ENCODE measurements around the gene RNF157. TPM values are rescaled to one million over a fixed set of nuclear protein-coding genes. Genes with fewer than 3 reads are reported as not detected.

Gene RNF157
- total and polyA plus RNA-seq, 2 of the 13 experiments (the other 11 are each of a cell fraction or from before 2014, with no cell fraction given): 0.44 to 1.5 TPM

- TF ChIP-seq ARID3A (IDR thresholded peaks at IDR 0.05; ENCODE audit: low read depth, low read length) (peak; percentile 92), TP53 (CRISPR knock-in tag; conservative IDR thresholded peaks at IDR 0.05) (no peak), FOXP1 (IDR thresholded peaks at IDR 0.05) (peak; percentile 34; the same call in 1 of the 2 replicates), FOXP1 (CRISPR knock-in tag; IDR thresholded peaks at IDR 0.05) (peak; percentile 52), MXD4 (CRISPR knock-in tag; IDR thresholded peaks at IDR 0.05) (peak; percentile 56; the same call in 1 of the 2 replicates), MLX (CRISPR knock-in tag; IDR thresholded peaks at IDR 0.05) (peak; percentile 57), NR0B2 (CRISPR knock-in tag; IDR thresholded peaks at IDR 0.05) (no peak), PAF1 (CRISPR knock-in tag; IDR thresholded peaks at IDR 0.05) (no peak), SIX1 (CRISPR knock-in tag; IDR thresholded peaks at IDR 0.05; ENCODE audit: borderline replicate concordance) (peak; percentile 45; the same call in 1 of the 2 replicates), BORCS8-MEF2B (CRISPR knock-in tag; IDR thresholded peaks at IDR 0.05) (0 out of 2 replicates have a peak, but pooled peaks have one; percentile 33), MAX (IDR thresholded peaks at IDR 0.05) (peak; percentile 42; the same call in 1 of the 2 replicates), THYN1 (CRISPR knock-in tag; IDR thresholded peaks at IDR 0.05; ENCODE audit: borderline replicate concordance, low read depth) (peak; percentile 93), GABPB1 (CRISPR knock-in tag; IDR thresholded peaks at IDR 0.05) (peak; percentile 33), ATF7 (IDR thresholded peaks at IDR 0.05) (peak; percentile 16; the same call in 1 of the 2 replicates), ATF7 (CRISPR knock-in tag; IDR thresholded peaks at IDR 0.05) (no peak), HMG20A (CRISPR knock-in tag; IDR thresholded peaks at IDR 0.05; ENCODE audit: borderline replicate concordance) (peak; percentile 84), ZNF800 (CRISPR knock-in tag; IDR thresholded peaks at IDR 0.05) (peak; percentile 61; the same call in 1 of the 2 replicates), NFIC (IDR thresholded peaks at IDR 0.05; ENCODE audit: low read length) (peak; percentile 63; the same call in 1 of the 2 replicates), IKZF5 (CRISPR knock-in tag; IDR thresholded peaks at IDR 0.05) (peak; percentile 61; the same call in 1 of the 2 replicates), MBD4 (IDR thresholded peaks at IDR 0.05; ENCODE audit: borderline replicate concordance, low read length) (0 out of 2 replicates have a peak, but pooled peaks have one; percentile 74), KLF9 (CRISPR knock-in tag; IDR thresholded peaks at IDR 0.05; ENCODE audit: low read depth) (peak; percentile 58; the same call in 1 of the 2 replicates), TARDBP (CRISPR knock-in tag; IDR thresholded peaks at IDR 0.05) (peak; percentile 79), HOXA5 (CRISPR knock-in tag; IDR thresholded peaks at IDR 0.05) (0 out of 2 replicates have a peak, but pooled peaks have one; percentile 45), NCOA1 (CRISPR knock-in tag; IDR thresholded peaks at IDR 0.05) (no peak), ZNF792 (CRISPR knock-in tag; IDR thresholded peaks at IDR 0.05) (0 out of 2 replicates have a peak, but pooled peaks have one; percentile 36), HMG20B (CRISPR knock-in tag; conservative IDR thresholded peaks at IDR 0.05) (peak; percentile 72; the same call in 1 of the 2 replicates), HNRNPUL1 (IDR thresholded peaks at IDR 0.05; ENCODE audit: low read depth, low read length) (peak; percentile 94), RBM22 (optimal IDR thresholded peaks at IDR 0.05; ENCODE audit: low read length) (no peak)
Observed at GRCh38 chr17:76237859-76238313, 2.4 kb downstream of the RNF157 start (continued).
